HG02885 (cell line): Measurements from ENCODE around the gene ZFP42.
"Not testable (repeated sequence)": the region's sequence is repeated elsewhere in the genome, so short reads cannot be mapped to it uniquely, and the experiment has no call there.

Experiments used
- ATAC-seq: cut with Tn5 transposase; IDR thresholded peaks from one replicate; pipeline ENCODE4 v1.9.1; 2021; ENCODE audit warnings: mild to moderate bottlenecking; ENCODE audit not compliant: unreplicated experiment, poor library complexity

The ZFP42 gene

DNA sequence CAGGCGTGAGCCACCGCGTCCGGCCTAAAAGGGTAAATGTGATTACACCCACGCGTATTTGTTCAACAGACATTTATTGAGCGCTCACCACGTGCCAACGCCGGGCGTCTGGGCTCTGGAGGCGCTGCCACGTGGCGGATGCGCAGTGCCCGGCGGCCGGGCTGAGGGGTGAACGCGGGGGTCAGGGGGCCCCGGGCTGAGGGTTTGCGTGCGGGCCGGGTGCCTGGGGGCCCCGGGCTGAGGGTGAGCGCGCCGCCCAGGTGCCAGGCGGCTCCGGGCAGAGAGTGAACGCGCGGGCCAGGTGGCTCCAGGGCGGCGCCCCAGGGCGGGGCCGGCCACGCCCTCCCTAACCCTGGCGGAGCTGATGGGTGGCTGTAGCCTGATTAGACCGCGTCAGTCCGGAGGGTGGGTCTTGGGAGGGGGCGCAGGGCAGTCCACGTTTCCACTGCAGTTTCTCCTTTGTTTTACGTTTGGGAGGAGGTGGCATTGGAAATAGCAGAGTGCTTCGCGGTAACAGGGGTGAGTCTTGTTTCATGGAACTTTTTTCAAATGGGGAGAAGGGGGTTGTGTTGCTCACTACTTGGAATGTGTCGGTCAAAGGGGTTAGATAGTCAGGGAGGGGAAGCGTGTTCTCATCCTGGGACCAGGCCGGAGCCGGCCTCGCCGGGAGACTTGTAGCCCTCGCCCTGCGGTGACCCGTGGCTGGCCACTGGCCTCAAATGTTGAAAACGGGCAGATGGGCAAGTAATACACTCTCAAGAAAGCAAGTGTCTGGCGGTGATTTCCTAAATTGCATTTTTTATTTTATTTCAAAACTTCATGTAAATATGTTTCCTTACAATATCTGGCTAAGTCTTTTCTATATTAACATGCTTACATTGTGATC, at the start of gene ZFP42:
ZFP42 (plus strand) TSS at position 450 of the 886 bp plus-strand sequence. CDS start 7,037 bp downstream, outside the sequence.
- ATAC-seq: no peak

GRCh38 chr4:187961171-187961570, 34.4 kb upstream of the ZFP42 start:
- no peak for ATAC-seq

DNA sequence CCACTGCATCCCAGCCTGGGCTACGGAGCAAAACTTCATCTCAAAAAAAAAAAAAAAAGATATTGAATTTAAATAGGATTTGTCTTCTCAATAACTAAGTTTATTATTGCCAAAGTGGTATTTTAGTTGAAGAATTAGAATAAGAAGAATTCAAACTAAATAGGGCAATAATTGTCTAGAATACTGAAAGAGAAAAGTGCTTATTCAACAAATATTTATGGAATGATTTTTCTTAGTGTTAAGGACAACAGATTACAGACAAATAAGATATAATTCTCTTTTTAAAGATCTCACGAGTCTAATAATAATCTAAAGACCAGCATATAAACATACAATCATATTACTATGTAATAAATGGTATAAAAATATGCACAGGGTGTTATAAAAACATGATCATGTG, 33.6 kb upstream of the ZFP42 start:
- no peak for ATAC-seq

DNA sequence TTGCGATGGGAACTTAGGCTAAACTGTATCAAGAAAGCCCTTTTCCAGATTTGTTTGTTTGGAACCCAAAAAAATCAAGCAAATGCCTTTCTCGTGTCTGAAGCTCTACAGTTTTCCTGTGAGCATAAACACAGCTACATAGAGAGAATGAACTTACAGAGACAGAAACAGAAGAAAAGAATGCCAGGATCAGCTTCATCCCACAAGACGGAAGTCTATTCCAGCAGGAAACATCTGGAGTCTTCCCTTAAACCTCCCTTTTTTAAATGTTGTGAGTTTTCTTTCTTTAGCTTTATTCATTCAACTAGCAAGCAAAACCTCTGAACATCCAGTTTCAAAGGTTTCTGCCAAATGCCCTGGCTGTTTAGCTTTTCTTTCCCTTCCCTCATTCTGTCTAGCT, 32.6 kb upstream of the ZFP42 start:
- no peak for ATAC-seq

DNA sequence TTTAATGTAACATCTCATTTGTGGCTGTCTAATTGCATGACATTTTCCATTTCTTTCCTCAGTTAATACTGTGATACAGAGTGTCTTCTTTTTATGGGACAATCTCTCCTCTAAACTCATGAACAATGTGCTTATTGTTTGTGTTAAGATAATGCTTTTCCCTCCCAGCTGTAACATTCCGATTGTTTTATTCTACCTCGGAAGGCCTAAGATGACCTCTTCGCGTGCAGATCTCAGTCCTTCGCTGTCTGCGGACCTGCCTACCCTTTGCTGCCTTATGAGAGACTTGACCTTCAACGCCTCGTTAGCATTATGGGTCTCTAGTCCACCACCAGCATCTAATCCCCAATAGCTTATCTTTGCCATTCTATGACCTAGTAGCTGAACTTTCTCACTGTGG, 29.8 kb upstream of the ZFP42 start:
- ATAC-seq: no peak

- ATAC-seq: no peak
Measured at GRCh38 chr4:187972135-187972534, 23.4 kb upstream of the ZFP42 start.

DNA sequence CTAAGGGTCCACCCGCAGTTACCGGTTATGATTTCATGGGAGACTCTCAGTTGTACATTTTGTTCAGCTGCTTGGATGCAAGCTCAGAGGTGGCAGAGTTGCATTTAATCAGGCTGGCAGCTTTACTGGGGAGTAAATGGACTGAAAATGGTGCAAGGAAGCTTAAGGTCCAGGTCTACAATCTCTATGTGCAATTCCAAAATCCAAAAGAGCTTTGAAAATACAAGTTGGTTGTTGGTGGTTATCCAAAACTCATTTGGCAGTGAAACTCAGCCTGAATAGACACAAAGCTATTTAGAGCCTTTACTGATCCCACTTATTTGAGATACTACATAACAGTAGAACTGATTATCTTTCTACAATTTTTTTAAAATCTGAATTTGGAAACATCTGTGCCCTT, 11.8 kb upstream of the ZFP42 start:
- ATAC-seq: no peak

DNA sequence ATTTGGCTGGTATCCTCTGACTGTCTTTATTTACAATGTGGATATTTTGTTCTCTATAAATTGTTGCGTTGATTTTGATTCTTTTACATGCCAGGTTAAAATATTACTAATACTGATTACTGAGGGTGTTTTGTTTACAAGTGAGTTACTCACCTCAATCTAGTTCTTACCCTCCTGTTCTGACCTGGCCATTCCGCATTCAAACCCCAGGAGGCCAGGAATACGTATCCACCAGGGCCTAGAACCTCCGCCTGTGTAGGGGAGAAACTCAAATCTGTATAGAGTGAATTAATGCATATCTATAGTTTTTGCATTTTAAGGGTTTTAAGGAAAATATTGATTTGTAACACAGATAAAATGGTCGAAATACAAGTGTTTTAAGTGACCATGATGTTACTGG, 2.6 kb upstream of the ZFP42 start:
- no peak for ATAC-seq

DNA sequence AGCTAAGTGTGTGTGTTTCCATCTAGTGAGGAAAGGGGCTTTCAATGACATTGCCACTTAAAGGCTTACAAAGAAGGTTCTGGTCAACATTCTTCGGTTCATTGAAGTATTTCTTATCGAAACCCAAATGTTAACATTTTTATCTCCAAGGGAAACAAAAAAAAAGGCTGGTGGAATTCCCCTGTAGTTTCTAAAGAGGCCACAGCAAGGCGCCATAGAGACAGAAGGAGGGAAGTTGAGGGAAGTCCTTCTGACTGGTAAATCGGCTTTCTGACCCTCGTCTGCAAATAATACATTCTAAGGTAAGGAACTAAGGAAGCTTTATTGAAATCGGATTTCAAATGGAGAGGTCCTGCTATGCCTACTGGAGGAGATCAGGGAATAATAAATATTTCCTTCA, 1.7 kb upstream of the ZFP42 start:
- no peak for ATAC-seq

GRCh38 chr4:187996502-187997177, 1.1 kb downstream of the ZFP42 start:
- no peak for ATAC-seq

DNA sequence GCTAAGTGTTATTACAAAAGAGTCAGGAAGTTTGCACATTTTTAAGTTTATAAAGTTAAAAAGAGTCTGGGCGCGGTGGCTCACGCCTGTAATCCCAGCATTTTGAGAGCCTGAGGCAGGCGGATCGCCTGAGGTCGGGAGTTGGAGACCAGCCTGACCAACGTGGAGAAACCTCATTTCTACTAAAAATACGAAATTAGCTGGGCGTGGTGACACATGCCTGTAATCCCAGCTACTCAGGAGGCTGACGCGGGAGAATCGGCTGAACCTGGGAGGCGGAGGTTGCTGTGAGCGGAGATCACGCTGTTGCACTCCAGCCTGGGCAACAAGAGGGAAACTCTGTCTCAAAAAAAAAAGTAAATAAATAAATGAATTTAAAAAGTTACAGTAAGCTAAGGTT, 2.4 kb downstream of the ZFP42 start:
- ATAC-seq: not testable (repeated sequence)

DNA sequence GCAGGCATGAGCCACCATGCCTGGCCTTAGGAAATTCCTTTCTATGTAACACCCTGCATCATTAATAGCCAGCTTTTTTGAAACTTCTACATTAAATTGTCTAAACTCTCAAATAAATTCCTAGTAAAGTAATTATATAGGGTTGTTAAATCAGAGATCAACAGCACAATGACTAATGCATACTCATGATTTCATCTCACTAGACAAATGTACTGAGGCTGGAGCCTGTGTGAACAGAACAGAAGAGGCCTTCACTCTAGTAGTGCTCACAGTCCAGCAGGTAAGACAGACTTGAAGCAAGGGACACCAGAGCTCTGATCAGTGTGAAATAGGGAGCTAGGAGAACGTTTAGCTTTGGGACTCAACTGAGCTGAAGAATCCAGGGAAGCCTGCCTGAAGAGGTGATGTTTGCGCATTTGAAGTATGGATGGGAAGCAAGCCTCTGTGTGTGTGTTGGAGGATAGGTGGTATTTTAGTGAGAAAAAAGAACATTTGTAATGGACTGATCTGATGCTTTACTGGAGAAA, 3.9 kb downstream of the ZFP42 start:
- no peak for ATAC-seq

DNA sequence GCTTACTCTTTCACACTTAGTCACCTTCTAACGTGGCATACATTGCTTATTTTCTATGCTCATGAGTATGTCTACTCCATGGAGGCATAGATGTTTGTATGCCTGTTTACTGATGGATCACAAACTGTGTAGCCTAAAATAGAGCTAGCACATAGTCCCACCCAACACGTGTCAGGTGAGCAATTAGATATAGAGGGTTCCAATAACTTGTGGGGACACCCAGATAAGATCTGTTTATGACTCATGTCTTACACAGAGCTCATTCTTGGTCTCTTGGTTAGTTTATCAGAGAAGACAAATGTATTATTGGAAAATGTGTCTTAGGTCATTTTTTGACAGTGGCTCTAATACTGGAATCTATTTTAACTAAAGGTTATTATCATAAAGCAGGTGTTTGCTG, 6.8 kb downstream of the ZFP42 start:
- ATAC-seq: no peak

DNA sequence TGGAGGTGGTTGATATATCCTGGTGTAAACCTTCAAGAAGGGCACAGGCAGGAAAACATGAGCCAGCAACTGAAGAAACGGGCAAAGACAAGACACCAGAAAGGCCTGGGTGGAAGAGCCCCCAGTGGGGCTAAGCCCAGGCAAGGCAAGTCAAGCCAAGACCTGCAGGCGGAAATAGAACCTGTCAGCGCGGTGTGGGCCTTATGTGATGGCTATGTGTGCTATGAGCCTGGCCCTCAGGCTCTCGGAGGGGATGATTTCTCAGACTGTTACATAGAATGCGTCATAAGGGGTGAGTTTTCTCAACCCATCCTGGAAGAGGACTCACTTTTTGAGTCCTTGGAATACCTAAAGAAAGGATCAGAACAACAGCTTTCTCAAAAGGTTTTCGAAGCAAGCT, 7.2 kb downstream of the ZFP42 start:
- no peak for ATAC-seq

DNA sequence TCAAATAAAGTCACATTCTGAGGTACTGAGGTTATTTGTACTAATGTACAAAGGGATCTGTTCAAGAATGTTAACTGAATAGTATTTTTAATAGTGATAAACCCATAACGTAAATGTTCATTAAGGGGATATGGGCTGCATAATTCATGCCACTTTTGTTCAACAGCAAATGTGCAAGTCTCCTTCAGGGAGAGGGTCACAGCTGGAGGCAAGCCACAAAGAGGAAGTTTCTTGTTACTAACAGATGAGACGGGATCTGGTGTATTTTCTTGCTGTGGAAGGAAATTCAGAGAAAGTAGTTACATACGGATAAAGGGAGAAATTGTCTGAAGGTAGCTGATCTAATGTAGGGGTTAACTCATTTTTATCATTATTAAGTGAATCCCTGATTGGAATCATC, 10.0 kb downstream of the ZFP42 start:
- no peak for ATAC-seq

DNA sequence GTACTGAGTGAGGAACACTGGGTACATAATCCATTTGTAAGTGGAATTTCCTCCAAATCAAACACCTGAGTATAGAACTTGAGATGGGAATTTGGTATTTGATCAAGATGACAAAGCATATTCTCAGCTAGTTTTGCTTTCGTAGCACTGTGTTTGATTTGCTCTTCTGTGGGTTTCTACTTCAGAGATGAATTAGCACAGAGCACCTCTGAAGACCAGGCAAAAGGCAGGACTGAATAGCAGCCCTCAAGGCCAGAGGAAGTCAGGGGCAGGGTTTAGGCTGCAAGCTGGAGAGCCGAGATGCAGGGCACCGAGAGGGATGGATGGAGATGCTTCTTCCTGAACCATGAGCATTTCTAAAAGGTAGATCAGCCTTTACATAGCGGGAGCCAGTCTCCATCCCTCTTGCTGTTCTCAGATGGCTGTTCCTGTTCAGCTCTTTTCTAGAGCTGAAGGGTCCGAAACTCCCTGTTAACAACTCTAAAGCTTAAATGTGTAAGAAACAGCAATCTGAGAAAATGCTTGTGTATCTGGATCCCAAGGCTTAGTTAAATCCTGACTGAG, 10.8 kb downstream of the ZFP42 start:
- no peak for ATAC-seq

GRCh38 chr4:188008377-188008776, 12.8 kb downstream of the ZFP42 start:
- ATAC-seq: no peak

DNA sequence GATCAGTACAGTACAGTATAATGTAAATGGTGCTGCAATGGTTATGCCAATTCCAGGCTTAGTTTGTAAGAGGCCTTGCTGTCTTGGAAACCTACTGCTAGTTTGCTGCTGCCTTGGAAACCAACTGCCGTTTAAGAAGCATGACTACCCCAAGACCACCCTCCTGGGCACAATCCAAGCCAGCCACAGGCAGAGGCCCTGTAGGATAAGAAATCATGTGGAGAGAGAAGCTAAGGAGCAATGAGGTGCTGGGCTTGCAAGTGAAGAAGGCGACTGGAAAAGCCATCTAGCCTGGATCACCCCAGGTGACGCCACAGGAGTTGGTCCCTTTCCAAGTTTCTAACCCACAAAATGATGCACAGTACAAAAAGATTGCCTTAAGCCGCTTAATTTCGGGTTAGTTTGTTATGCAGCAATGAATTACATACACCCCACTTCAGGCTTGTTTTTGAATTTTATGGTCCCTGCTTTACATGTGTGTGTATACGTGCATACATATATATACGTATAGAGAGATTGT, 16.9 kb downstream of the ZFP42 start:
- no peak for ATAC-seq

DNA sequence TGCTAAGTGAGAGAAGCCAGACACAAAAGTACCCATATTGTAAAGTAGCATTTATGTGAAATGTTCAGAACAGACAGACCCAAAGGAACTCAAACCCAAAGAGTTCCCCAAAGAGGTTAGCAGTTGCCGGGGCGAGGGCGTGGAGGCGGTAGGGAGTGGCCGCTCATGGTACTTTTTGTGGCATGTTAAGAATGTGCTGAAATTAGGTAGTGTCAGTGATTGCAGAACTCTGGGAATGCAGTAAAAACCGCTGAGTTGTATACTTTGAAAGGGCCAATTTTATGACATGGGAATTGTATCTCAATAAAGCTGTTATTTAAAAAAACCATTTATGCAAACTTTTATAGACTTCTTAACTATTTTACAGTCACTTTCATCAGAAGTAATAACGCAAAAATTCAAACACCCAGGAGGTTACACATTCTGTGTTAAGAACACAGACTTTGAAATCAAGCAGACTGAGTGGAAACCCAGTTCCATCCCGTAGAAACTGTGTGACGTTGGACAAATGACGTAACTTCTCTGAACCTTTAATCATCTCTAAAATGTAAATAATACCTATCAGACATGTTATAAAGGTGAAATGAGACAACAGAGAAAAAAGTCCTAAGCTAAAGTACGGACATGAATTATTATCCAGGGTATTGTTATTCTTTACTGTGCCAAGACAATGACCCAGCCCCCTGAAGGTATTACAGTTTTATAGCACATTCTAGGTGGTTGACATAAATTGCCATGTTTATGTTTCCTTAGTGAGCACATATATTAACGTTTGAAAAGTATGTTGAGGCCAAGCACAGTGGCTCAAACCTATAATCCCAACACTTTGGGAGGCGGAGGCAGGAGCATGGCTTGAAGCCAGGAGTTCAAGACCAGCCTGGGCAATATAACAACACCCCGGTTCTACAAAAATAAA, 19.7 kb downstream of the ZFP42 start:
- ATAC-seq: no peak

DNA sequence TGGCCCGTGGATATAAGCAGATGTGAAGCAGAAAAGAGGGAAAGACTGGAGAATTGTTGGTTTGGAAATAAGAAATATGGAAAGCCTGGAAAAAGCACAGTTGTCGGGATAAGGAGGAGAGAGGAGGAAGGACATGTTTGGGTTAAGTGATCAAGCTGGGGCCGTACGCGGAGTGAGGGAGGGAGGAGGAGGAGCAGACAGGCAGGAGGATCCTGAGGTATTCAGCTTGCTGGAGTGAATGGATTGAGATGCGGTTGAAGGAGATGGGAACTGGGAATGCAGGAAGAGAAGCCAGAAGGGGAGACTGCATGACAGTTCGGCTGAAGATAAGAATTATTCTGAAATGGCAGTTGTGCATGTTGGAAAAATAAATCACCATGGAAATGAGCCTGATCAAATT, 21.2 kb downstream of the ZFP42 start:
- no peak for ATAC-seq
